HG02938 (cell line): ENCODE measurements around the gene CLDN7.

Experiments
- ATAC-seq: cut with Tn5 transposase; IDR thresholded peaks from one replicate; pipeline ENCODE4 v1.9.1; 2021; ENCODE audit warnings: mild to moderate bottlenecking, moderate library complexity; ENCODE audit not compliant: unreplicated experiment

Gene CLDN7

GRCh38 chr17:7238420-7239090, 23.7 kb downstream of the CLDN7 start:
- no peak for ATAC-seq

GRCh38 chr17:7237761-7238419, 24.4 kb downstream of the CLDN7 start:
- ATAC-seq = no peak

- ATAC-seq = no peak
Measured at GRCh38 chr17:7237266-7237760, 25.0 kb downstream of the CLDN7 start.

GRCh38 chr17:7236808-7237207, 25.5 kb downstream of the CLDN7 start:
- ATAC-seq = no peak

- no peak for ATAC-seq
Measured at GRCh38 chr17:7235693-7236665, 26.3 kb downstream of the CLDN7 start.

DNA sequence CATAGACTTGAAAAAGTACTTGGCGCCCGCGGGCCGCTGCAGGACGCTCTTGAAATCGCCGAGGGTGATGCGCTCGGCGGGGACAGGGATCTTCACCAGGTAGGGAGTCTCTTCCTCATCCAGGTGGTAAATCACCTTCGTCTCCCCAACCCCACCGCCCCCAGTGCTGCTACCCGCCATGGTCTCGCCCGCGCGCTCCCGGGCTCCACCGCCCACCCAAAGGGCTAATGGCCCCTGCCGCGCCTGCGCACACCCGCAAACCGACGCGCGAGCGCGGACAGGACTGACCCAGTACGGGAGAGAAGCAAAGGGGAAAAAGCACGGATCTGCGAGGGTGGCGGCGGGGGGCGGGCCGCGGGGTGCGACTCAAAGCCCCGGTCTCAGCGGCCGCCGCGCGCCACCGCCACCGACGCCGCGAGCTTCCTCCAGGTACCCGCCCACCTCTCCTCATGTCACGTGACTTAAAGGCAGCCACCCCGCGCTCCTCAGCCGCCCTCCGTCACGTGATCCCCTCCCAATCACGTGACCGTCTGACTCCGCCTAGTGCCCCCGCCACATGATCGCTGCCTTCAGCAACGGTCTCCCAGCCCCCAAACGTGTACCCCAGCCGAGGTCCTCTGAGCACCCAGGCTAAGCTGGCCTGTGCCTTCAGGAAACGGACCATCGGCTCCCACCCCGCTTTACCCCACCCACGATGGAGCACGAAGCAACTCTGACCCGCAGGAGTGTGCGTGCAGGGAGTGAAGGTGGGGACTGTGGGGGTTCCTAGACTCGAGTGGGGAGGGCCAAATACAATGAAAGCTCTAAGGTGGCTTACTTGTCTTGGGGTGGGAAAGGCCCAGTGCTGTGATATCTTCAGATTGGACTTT, 28.0 kb downstream of the CLDN7 start, which contains the start of gene DVL2:
DVL2 (minus strand) TSS at position 435 of the 869 bp plus-strand sequence; CDS start at position 180, 255 bp downstream.
- ATAC-seq = peak; percentile 55

- ATAC-seq = no peak
Measured at GRCh38 chr17:7233701-7234082, 28.6 kb downstream of the CLDN7 start.

- no peak for ATAC-seq
Measured at GRCh38 chr17:7232114-7232513, 30.2 kb downstream of the CLDN7 start.

DNA sequence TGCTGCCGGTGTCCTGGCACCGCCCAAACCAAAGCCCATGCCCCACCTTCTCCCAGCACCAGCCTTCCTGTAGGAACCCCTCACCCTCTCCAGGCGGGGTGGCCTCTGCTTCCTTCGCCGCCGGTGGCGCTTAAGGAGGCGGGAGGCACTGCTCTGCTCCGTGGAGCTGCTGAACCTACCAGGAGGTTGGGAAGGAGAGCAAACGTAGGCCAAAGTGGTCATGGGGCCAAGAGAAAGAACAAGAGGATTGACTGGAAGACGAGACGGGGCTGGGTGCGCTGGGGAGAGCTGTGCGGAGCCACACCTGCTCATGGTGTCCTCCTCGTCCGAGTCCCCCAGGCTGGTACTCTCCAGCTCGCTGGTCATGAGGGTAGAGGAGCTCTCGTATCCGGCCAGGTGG, 32.8 kb downstream of the CLDN7 start:
- no peak for ATAC-seq

DNA sequence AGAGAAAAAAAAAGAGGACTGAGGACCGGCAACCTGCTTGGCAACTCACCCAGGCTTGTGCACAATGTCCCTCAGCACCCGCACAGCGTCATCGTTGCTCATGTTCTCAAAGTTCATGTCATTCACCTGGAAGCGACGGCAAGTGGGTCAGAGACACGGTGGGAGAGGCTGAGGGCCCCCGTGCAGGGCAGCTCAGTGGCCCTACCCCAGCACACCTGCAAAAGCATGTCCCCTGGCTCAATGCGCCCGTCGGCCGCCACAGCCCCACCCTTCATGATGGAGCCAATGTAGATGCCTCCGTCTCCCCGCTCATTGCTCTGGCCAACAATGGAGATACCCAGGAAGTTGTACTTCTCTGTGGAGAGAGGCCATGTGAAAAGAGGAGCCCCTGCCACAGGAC, 33.4 kb downstream of the CLDN7 start:
- no peak for ATAC-seq

GRCh38 chr17:7226721-7227710, 35.3 kb downstream of the CLDN7 start:
- ATAC-seq = no peak

DNA sequence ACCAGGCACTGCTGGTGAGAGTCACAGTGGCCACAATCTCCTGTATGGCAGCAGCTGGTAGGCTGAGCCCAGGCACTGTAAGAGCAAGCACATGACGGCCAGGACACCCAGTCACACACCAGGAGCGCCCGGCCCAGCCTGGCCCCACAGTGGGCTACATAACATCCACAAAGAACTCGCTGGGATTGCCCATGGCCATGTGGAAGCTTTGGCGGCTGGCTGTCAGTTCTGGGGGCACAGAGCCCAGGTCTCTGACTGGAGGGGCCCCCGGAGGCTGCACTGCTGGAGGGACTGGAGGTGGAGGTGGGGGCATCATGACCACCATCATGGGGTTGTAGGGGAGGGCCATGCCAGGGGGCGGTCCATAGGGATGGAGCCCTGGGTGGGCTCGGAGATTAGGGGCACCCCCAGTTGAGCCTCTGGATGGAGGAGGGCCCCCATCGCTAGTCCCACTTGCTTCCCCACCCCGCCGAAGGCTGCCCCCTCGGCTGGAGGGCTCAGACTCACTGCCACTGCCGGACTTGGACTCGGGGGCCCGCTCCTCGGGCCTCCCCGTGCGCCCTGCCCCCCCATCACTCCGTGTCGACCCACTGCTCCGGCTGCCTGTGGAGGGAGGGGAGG, 36.5 kb downstream of the CLDN7 start:
- ATAC-seq = no peak

GRCh38 chr17:7224661-7225111, 37.6 kb downstream of the CLDN7 start:
- no peak for ATAC-seq

DNA sequence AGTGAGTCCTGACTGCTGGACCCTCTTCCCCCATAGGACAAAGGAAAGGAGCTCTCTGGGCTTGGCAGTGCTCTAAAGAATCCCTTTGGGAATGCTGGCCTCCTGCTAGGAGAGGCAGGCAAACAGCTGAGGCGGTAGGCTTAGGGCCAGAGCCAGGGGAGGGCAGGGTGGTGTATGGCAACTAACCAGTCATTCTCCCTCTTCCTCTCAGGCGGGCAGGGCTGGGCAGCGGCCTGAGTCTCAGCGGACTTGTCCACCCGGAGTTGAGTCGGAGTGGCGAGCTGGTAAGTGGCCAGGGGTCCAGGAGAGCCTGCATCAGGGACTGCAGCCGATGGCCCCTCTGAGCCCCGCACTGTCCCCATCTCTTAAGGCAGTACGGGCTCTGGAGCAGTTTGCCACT, 38.2 kb downstream of the CLDN7 start:
- ATAC-seq = no peak

DNA sequence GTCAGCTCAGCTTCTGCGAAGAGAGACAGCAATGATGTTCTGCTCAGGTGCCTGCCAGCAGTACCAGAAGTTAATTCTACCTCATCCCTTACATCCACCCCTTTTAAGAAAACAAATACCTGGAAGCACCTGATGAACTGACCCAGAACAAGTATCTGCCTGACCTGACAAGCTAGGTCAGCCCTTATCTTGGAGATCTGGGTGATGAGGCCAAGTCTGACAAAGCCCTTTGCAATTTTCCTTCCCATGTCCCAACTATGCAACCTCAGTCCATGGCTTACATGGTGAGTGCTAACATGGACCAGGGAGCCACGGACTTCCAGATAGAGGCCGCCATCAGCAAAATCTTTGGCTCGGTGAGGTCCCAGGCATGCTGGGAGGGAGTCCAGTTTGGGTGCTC, 38.9 kb downstream of the CLDN7 start:
- no peak for ATAC-seq

GRCh38 chr17:7222972-7223292, 39.3 kb downstream of the CLDN7 start:
- ATAC-seq = no peak

GRCh38 chr17:7222093-7222971, 39.9 kb downstream of the CLDN7 start:
- ATAC-seq = no peak
